Mesenchymal stem cell (in vitro differentiated cells and primary cell): ENCODE results near the gene CABYR. TPM values are rescaled to one million over a fixed set of nuclear protein-coding genes. Genes with fewer than 3 reads are reported as not detected.

ENCODE experiments used
- small RNA-seq: library from polyadenylated mRNA; stranded (forward); fragments of <200 nt; extraction: miRNeasy Mini kit (QIAGEN cat#:217004); gene quantifications from one replicate; pipeline ENCODE3, GENCODE V24; 2013; ENCODE audit warnings: low read depth

CABYR gene

Small RNAs within 50 kb of the gene (small RNA-seq; reads per million reads assigned to genes)
- gene RF00017 = not detected
- gene RNA5SP452 = 92.0 reads per million, percentile 92 among the genes with 10 or more reads in this experiment
- not detected for gene RNU5A-6P
